Right lobe of liver (tissue), 6 donors: ENCODE measurements around the gene OSBPL5. TPM values are rescaled to one million over a fixed set of nuclear protein-coding genes. Genes with fewer than 3 reads are reported as not detected.

ENCODE experiments used
- ATAC-seq, 4 donors: fragments of 200-7000 bp; cut with Tn5 transposase; one replicate each; pipeline ENCODE4 v1.9.1; 2020; ENCODE audit warnings: mild to moderate bottlenecking in 4 of 4, moderate library complexity in 4 of 4
- DNase-seq, 3 donors: peaks; one replicate each; pipeline ENCODE4 v3.0.0-alpha.2; 2020
- H3K27ac ChIP-seq, 3 donors: fragments of 200-600 bp; one replicate each; pipeline ENCODE4 v1.8.0; 2022
- H3K27me3 ChIP-seq, 2 donors: fragments of 200-600 bp; one replicate each; pipeline ENCODE4 v1.8.0; 2022
- H3K36me3 ChIP-seq, 4 donors: fragments of 200-600 bp; sonication (generic) in 1 of 4; one replicate each; pipeline versions ENCODE4 v1.5.1 to v1.8.0; 2017 to 2022; ENCODE audit warnings: control low read depth in 1 of 4
- H3K4me1 ChIP-seq, 4 donors: fragments of 200-600 bp; sonication (generic) in 1 of 4; one replicate each; pipeline versions ENCODE4 v1.5.1 to v1.8.0; 2017 to 2022; ENCODE audit warnings: control low read depth in 1 of 4
- H3K4me3 ChIP-seq, 3 donors: fragments of 200-600 bp; one replicate each; pipeline ENCODE4 v1.8.0; 2022
- H3K9me3 ChIP-seq, 4 donors: fragments of 200-600 bp; sonication (generic) in 1 of 4; one replicate each; pipeline versions ENCODE4 v1.5.1 to v1.8.0; 2017 to 2022; ENCODE audit warnings: control low read depth in 1 of 4
- POLR2A ChIP-seq: fragments of 450-650 bp; IDR thresholded peaks from one replicate; pipeline ENCODE4 v1.6.1; 2017; ENCODE audit warnings: antibody characterized with exemption, mild to moderate bottlenecking
- WGBS: methylation state at CpG from one replicate; pipeline ENCODE4 v1.1.6; 2018; ENCODE audit warnings: low coverage, low lambda C conversion rate; ENCODE audit not compliant: insufficient coverage; ENCODE audit errors: missing lambda C conversion rate; 5-methylcytosine and 5-hydroxymethylcytosine counted together
- intact Hi-C, 2 donors: fragments of 100-400 bp; cut with DNase I; formaldehyde crosslinking; loops; one replicate each; pipeline versions ENCODE4 v1.11.2 to v1.14.1; 2022
- total RNA-seq, 6 experiments: library from RNA; depleted of rRNA in 2 of 6; stranded (reverse); fragments of >200 nt in 2 of 6; fragmentation: NEBNext Ultra II Directional in 3 of 6; extraction: Animal tissue kit (Norgen Biotek cat#: 25700) in 3 of 6; gene quantifications; one replicate each; pipeline versions ENCODE4 v1.1.0 to v1.2.4, GENCODE V29; 2016 to 2023
- TF ChIP-seq, protein P1 (sequence below), 4 donors: fragments of 200-600 bp in 3 of 4; fragments of 450-650 bp in 1 of 4; IDR thresholded peaks; one replicate each; pipeline versions ENCODE4 v1.5.1 to v1.8.0; 2016 to 2022; ENCODE audit warnings: antibody characterized with exemption in 4 of 4, mild to moderate bottlenecking in 2 of 4
- donor health status: DM: no; HTN: yes; CAD: no.
- donor health status: DM: no; HTN: no; CAD: no.
- donor health status: DM: no; HTN: no; CAD: no.
- donor health status: DM: no; HTN: yes; CAD: no.
- donor health status: DM: no; HTN: yes; CAD: no.

The OSBPL5 gene
- total RNA-seq, 6 experiments from 2014 or later, result 2.2 to 6.3 (median 3.4) TPM

DNA sequence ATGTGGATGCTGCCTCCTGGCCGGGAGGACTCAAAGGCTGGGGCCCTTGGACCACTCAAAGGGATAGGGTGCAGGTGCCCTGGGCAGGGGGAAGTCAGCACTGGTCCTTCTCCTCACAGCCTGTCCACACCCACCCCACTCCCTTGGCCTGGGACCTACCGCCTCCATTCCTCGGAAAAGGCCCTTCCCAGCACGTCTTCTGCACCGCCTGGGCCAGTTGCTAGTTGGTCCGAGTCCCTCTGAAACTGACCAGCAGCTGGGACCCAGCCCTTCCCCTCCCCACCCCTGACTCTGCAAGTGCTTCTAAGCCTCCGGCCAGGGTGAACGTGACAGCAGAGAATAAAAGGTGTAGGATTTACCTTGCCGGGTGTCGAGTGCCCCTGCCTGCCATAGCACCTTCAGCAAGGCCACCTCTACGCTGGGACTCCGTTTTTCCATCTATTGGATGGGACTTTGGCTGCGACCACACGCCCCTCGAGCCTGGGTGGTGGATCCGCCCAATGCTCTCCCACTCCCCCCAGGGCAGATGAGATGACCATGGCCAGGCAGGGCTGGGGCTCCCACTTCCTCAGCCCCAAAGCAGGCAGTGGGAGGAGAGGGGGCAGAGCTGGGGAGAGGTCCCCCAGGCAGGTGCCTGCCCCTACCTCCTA is 37.3 kb downstream of the OSBPL5 start:
- H3K27me3 ChIP-seq, result no peaks in the 10 kb centered on the region
- H3K36me3 ChIP-seq, result no peaks in the 10 kb centered on the region
- H3K9me3 ChIP-seq, result no peaks in the 10 kb centered on the region
- no peak for ATAC-seq
- H3K4me3 ChIP-seq, result no peak overlapping the region
- no peaks in the 10 kb centered on the region for H3K4me1 ChIP-seq
- intact Hi-C loops, result no loop called here
- no peak overlapping the region for H3K27ac ChIP-seq
- DNase-seq, result peak in 2 of 3 donors; percentile 17 to 39
- WGBS, result 70% methylated on average over 9 of the region's 16 CpGs
- TF ChIP-seq, protein P1, sequence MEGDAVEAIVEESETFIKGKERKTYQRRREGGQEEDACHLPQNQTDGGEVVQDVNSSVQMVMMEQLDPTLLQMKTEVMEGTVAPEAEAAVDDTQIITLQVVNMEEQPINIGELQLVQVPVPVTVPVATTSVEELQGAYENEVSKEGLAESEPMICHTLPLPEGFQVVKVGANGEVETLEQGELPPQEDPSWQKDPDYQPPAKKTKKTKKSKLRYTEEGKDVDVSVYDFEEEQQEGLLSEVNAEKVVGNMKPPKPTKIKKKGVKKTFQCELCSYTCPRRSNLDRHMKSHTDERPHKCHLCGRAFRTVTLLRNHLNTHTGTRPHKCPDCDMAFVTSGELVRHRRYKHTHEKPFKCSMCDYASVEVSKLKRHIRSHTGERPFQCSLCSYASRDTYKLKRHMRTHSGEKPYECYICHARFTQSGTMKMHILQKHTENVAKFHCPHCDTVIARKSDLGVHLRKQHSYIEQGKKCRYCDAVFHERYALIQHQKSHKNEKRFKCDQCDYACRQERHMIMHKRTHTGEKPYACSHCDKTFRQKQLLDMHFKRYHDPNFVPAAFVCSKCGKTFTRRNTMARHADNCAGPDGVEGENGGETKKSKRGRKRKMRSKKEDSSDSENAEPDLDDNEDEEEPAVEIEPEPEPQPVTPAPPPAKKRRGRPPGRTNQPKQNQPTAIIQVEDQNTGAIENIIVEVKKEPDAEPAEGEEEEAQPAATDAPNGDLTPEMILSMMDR (IDR thresholded peaks at IDR 0.05), result no peak
- TF ChIP-seq POLR2A, result no peak

DNA sequence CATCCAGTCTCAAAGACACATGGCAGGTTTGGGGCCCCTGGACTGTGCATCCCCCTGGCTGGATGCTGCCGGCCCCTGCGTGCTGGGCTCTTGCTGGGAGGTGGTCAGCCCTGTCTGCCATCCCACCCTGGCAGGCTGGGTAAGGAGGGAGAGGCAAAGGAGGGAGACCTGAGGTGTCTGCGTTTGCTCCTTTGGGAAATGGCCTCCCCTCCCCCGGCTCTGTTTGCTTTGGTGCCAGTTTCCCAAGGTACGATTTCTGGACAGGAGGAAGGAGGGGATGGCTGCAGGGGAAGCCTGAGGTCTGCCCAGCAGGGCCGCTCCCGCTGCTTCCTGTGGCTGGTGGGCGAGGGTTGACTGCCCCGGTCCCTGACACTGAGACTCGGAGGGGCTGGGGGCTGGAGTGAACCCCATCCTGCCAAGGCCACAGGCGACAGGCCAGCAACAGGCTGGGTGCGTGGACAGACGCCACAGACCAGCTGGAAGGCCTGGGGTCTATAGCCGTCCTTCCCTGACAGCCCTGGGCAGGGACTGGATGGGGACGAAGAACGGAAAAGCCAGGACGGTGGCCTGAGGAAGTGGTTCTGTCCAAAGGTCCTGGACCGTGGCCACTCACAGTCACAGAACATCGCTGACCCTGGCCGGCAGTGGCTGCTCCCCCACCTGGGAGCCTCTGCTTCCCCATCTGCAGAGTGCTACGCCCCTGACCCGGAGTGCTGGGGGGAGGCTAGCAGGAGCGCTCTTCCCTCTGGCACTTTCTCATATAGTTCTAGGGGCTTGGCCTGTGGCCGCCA is 38.0 kb downstream of the OSBPL5 start:
- H3K9me3 ChIP-seq, result no peaks in the 10 kb centered on the region
- no peaks in the 10 kb centered on the region for H3K4me1 ChIP-seq
- ATAC-seq (no peak), DNase-seq (peak in 2 of 3 donors; percentile 21 to 49)
- H3K27ac ChIP-seq, result no peak overlapping the region
- 35% methylated on average over 10 of the region's 24 CpGs for WGBS
- intact Hi-C loops, result no loop called here
- H3K4me3 ChIP-seq, result no peak overlapping the region
- H3K36me3 ChIP-seq, result no peaks in the 10 kb centered on the region
- TF ChIP-seq, protein P1 (IDR thresholded peaks at IDR 0.05), result no peak
- TF ChIP-seq POLR2A, result no peak
- no peaks in the 10 kb centered on the region for H3K27me3 ChIP-seq

DNA sequence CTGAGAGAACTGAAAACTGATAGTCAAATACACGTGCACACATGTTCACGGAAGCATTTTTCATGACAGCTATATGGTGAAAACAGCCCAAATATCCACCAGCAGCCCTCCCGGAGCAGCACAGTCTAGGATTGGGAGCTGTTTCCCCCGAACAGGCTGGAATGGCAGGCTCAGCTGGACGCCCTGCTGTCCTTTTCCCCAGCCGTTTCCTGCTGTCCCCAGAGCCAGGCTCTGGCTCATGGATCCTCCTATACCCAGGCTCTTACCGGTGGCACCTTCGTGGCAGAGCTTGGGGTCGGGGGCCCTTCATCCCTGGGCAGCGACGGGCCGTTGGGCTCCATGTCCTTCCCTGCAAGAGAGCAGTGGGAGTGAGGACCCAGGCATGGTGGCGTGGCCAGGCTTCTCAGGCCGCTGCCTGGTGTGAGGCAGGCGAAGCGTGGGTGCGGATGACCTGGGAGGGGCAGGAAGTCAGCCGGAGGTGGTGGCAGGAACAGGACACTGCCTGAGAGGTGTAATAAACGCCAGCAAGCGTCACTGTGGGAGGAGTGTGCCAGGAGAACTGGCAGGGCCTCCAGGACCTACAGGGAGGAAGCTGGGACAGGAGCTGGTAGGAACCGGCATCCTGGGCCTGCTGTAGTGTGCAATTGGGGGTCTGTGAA is 38.8 kb downstream of the OSBPL5 start:
- Histone ChIP-seq H3K4me3 (no peak overlapping the region), H3K36me3 (no peaks in the 10 kb centered on the region), H3K9me3 (no peaks in the 10 kb centered on the region), H3K27ac (no peak overlapping the region), H3K4me1 (no peaks in the 10 kb centered on the region), H3K27me3 (no peaks in the 10 kb centered on the region)
- DNase-seq (peak in 2 of 3 donors; percentile 35 to 55), ATAC-seq (peak; percentile 18 to 33 (median 26))
- TF ChIP-seq POLR2A, result no peak
- intact Hi-C loops, result no loop called here
- 70% methylated on average over 13 of the region's 21 CpGs for WGBS

DNA sequence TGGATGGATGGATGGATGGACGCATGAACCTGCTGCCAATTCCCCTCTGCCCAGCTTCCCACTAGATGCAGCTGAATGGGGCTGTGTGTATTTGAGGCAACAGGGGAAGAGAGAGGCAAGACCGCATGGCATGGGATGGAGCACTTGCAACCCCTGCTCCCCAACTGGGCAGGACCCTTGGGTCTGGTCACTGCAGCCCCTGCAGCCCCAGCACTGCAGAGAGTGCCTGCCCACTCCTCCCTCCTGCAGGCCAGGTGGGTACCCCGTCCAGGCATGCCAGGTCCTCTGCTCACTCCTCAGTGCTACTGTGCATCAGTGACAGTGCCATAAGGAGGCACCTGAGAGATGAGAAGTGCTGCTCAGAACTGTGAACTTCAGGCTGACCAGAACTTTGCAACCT is 40.3 kb downstream of the OSBPL5 start:
- H3K27ac ChIP-seq, result no peak overlapping the region
- H3K36me3 ChIP-seq, result no peaks in the 10 kb centered on the region
- intact Hi-C loops, result no loop called here

More for the DNA sequence above, 40.3 kb downstream of the OSBPL5 start:
- no peaks in the 10 kb centered on the region for H3K9me3 ChIP-seq
- ATAC-seq (no peak), DNase-seq (peak in 2 of 3 donors; percentile 11 to 29)
- TF ChIP-seq, protein P1 (IDR thresholded peaks at IDR 0.05), result no peak
- no peak for TF ChIP-seq POLR2A
- 86% methylated on average over 1 of the region's 3 CpGs for WGBS
- H3K27me3 ChIP-seq, result no peaks in the 10 kb centered on the region
- no peak overlapping the region for H3K4me3 ChIP-seq
- no peaks in the 10 kb centered on the region for H3K4me1 ChIP-seq
